ENCODE measurements around the gene SLC66A2. TPM values are rescaled to one million over a fixed set of nuclear protein-coding genes. Genes with fewer than 3 reads are reported as not detected.

The SLC66A2 gene
- total and polyA plus RNA-seq, 10 of the 15 experiments (the other 5 are each of a cell fraction or from before 2014, with no cell fraction given) = 0.69 to 42.5 (median 14.8) TPM

DNA sequence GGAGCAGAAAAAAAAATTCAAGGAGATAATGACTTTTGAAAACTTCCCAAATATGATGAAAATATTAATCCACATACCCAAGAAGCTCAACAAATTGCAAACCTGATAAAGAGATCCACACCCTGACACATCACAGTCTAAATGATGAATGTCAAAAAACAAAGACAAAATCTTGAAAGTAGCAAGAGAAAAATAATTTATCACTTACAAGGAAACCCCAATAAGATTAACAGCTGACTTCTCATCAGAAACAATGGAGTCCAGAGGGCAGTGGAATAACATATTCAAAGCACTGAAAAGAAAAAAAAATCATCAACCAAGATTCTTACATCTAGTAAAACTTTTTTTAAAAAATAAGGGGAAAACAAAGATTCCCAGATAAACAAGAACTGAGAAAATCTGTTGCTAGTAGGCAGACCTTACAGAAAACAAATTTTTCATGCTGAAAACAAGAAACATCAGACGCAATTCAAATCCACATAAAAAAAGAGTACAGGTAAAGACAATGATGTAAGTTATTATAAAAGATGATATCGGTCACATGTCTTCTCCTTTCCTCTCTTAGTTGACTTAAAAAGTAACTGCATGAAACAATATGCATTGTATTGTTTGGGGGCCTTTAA is 21.3 kb downstream of the SLC66A2 start (continued):
- TF ChIP-seq, protein P1, sequence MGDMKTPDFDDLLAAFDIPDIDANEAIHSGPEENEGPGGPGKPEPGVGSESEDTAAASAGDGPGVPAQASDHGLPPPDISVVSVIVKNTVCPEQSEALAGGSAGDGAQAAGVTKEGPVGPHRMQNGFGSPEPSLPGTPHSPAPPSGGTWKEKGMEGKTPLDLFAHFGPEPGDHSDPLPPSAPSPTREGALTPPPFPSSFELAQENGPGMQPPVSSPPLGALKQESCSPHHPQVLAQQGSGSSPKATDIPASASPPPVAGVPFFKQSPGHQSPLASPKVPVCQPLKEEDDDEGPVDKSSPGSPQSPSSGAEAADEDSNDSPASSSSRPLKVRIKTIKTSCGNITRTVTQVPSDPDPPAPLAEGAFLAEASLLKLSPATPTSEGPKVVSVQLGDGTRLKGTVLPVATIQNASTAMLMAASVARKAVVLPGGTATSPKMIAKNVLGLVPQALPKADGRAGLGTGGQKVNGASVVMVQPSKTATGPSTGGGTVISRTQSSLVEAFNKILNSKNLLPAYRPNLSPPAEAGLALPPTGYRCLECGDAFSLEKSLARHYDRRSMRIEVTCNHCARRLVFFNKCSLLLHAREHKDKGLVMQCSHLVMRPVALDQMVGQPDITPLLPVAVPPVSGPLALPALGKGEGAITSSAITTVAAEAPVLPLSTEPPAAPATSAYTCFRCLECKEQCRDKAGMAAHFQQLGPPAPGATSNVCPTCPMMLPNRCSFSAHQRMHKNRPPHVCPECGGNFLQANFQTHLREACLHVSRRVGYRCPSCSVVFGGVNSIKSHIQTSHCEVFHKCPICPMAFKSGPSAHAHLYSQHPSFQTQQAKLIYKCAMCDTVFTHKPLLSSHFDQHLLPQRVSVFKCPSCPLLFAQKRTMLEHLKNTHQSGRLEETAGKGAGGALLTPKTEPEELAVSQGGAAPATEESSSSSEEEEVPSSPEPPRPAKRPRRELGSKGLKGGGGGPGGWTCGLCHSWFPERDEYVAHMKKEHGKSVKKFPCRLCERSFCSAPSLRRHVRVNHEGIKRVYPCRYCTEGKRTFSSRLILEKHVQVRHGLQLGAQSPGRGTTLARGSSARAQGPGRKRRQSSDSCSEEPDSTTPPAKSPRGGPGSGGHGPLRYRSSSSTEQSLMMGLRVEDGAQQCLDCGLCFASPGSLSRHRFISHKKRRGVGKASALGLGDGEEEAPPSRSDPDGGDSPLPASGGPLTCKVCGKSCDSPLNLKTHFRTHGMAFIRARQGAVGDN (IDR thresholded peaks at IDR 0.05) = peak; percentile 32; the same call in 1 of the 2 replicates
- TF ChIP-seq TARDBP (IDR thresholded peaks at IDR 0.05; ENCODE audit: borderline replicate concordance) (no peak), FOS (IDR thresholded peaks at IDR 0.05; ENCODE audit: borderline replicate concordance, extremely low read depth, insufficient read length) (no peak), MEF2A (IDR thresholded peaks at IDR 0.05; ENCODE audit: insufficient read depth, low read depth, low read length) (no peak), RFX5 (IDR thresholded peaks at IDR 0.05; ENCODE audit: low read depth, low read length) (no peak), SIN3A (IDR thresholded peaks at IDR 0.05; ENCODE audit: low read depth, low read length) (no peak), KLF5 (IDR thresholded peaks at IDR 0.05; ENCODE audit: partially characterized antibody) (no peak), CBX5 (IDR thresholded peaks at IDR 0.05; ENCODE audit: low read depth) (peak; percentile 99), HCFC1 (IDR thresholded peaks at IDR 0.05; ENCODE audit: low read length) (no peak), MEF2B (IDR thresholded peaks at IDR 0.05; ENCODE audit: partially characterized antibody, poor library complexity, severe bottlenecking) (no peak)
- TF ChIP-seq, protein P2, sequence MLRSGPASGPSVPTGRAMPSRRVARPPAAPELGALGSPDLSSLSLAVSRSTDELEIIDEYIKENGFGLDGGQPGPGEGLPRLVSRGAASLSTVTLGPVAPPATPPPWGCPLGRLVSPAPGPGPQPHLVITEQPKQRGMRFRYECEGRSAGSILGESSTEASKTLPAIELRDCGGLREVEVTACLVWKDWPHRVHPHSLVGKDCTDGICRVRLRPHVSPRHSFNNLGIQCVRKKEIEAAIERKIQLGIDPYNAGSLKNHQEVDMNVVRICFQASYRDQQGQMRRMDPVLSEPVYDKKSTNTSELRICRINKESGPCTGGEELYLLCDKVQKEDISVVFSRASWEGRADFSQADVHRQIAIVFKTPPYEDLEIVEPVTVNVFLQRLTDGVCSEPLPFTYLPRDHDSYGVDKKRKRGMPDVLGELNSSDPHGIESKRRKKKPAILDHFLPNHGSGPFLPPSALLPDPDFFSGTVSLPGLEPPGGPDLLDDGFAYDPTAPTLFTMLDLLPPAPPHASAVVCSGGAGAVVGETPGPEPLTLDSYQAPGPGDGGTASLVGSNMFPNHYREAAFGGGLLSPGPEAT (IDR thresholded peaks at IDR 0.05; ENCODE audit: low read depth) = peak; percentile 53; the same call in 1 of the 2 replicates

Data from GM12878 (cell line).